HepG2 (cell line): Measurements from ENCODE around the gene TJAP1. TPM values are rescaled to one million over a fixed set of nuclear protein-coding genes. Genes with fewer than 3 reads are reported as not detected.

Experiments
- ATAC-seq: fragments of 200-7000 bp; cut with Tn5 transposase; 3 replicates; pipeline ENCODE4 v1.9.1; 2020; ENCODE audit warnings: mild to moderate bottlenecking, moderate library complexity
- BruUV-seq: library from RNA; stranded (reverse); fragments of 400-500 nt; replicated peaks from 2 replicates; lab custom pipeline; 2021; lab: Mats Ljungman, UMichigan
- CTCF ChIA-PET: fragments of 300-600 bp; formaldehyde crosslinking; extraction: SDS; loops from one replicate; lab custom pipeline; 2021; ENCODE audit warnings: low total read pairs, inconsistent platforms, low intra/inter-chr PET ratio; lab: Yijun Ruan, JAX
- POLR2A ChIA-PET: fragments of 350-600 bp; sonication (Branson Sonifier 250); formaldehyde crosslinking; loops from one replicate; lab custom pipeline; 2020; ENCODE audit warnings: antibody characterized with exemption, inconsistent platforms; lab: Yijun Ruan, JAX
- DNase-seq: peaks from one replicate; pipeline ENCODE4 v3.0.0-alpha.2; 2015; ENCODE audit warnings: low spot score
- FAIRE-seq: peaks from 3 replicates; lab custom pipeline; 2011; peaks lifted over from hg19 to GRCh38; lab: Jason Lieb, UNC
- H2AFZ ChIP-seq: one replicate; pipeline ENCODE4 v1.6.1; 2011; ENCODE audit warnings: low read length, inconsistent platforms
- H3K27ac ChIP-seq: fragments of 300-600 bp; 3 replicates; pipeline ENCODE4 v1.8.0; 2011; ENCODE audit warnings: mixed run types, mild to moderate bottlenecking, mixed read lengths, low read length, inconsistent platforms; ENCODE audit not compliant: insufficient read depth; ENCODE audit errors: extremely low read length
- H3K27me3 ChIP-seq, 2 experiments: fragments of 200-600 bp in 1 of 2; 2 replicates in 1 of 2; 3 replicates in 1 of 2; pipeline versions ENCODE4 v1.6.0 to v1.8.0; 2011; ENCODE audit warnings: low read length in 2 of 2, mild to moderate bottlenecking in 2 of 2, moderate library complexity in 2 of 2, inconsistent platforms in 1 of 2; ENCODE audit not compliant: insufficient read depth in 2 of 2, control insufficient read depth in 1 of 2
- H3K36me3 ChIP-seq, 2 experiments: fragments of 200-600 bp in 1 of 2; replicated peaks in 1 of 2; 2 replicates in 1 of 2; 3 replicates in 1 of 2; pipeline versions ENCODE4 v1.5.1 to v1.8.0; 2011; ENCODE audit warnings: low read length in 2 of 2, inconsistent platforms in 1 of 2; ENCODE audit not compliant: insufficient read depth in 2 of 2, control insufficient read depth in 1 of 2
- H3K4me1 ChIP-seq: 2 replicates; pipeline ENCODE4 v1.5.1; 2012; ENCODE audit warnings: low read length, inconsistent platforms; ENCODE audit not compliant: insufficient read depth
- H3K4me2 ChIP-seq: 2 replicates; pipeline ENCODE4 v1.6.0; 2011; ENCODE audit warnings: low read depth, low read length, inconsistent platforms
- H3K4me3 ChIP-seq, 3 experiments: fragments of 200-600 bp in 1 of 3; sonication (generic), shearing (Covaris generic) in 1 of 3; replicated peaks in 1 of 3; 2 replicates each; pipeline ENCODE4 v1.5.1; 2011 to 2016; ENCODE audit warnings: low read length in 3 of 3, inconsistent platforms in 2 of 3, low read depth in 2 of 3, mild to moderate bottlenecking in 2 of 3, control low read depth in 1 of 3, mixed read lengths in 1 of 3; ENCODE audit not compliant: insufficient read depth in 1 of 3
- H3K79me2 ChIP-seq: one replicate; pipeline ENCODE4 v1.6.1; 2011; ENCODE audit warnings: low read length, inconsistent platforms; ENCODE audit not compliant: insufficient read depth
- H3K9ac ChIP-seq: 2 replicates; pipeline ENCODE4 v1.6.0; 2011; ENCODE audit warnings: mild to moderate bottlenecking, low read depth, low read length, inconsistent platforms; ENCODE audit not compliant: insufficient read depth
- H3K9me3 ChIP-seq: 2 replicates; pipeline ENCODE4 v1.5.1; 2012; ENCODE audit warnings: mild to moderate bottlenecking, low read length
- H4K20me1 ChIP-seq: 2 replicates; pipeline ENCODE4 v1.6.0; 2011; ENCODE audit warnings: inconsistent platforms, mild to moderate bottlenecking, low read length, moderate library complexity; ENCODE audit not compliant: insufficient read depth
- HDAC6 ChIP-seq: fragments of 200-600 bp; sonication (generic); IDR thresholded peaks from 2 replicates; pipeline ENCODE4 v1.7.0; 2017; ENCODE audit warnings: mild to moderate bottlenecking, antibody characterized with exemption, low read length, low read depth
- IRF9 ChIP-seq: sonication (generic); formaldehyde crosslinking; IDR thresholded peaks from 2 replicates; pipeline ENCODE4 v1.8.0; 2022; ENCODE audit warnings: missing genetic modification reagents, mild to moderate bottlenecking, borderline replicate concordance
- ISX ChIP-seq: sonication (generic); formaldehyde crosslinking; conservative IDR thresholded peaks from 2 replicates; pipeline ENCODE4 v1.5.0; 2020; ENCODE audit warnings: missing genetic modification reagents
- MIXL1 ChIP-seq: IDR thresholded peaks from 2 replicates; pipeline ENCODE4 v1.6.1; 2016
- NCOR1 ChIP-seq: fragments of 200-600 bp; sonication (generic); IDR thresholded peaks from 2 replicates; pipeline ENCODE4 v1.7.0; 2017; ENCODE audit warnings: antibody characterized with exemption, low read length, borderline replicate concordance
- PREB ChIP-seq: sonication (generic); formaldehyde crosslinking; IDR thresholded peaks from 2 replicates; pipeline ENCODE4 v1.4.0; 2020; ENCODE audit warnings: missing genetic modification reagents
- PRPF4 ChIP-seq: fragments of 200-400 bp; formaldehyde crosslinking; IDR thresholded peaks from 2 replicates; pipeline ENCODE4 v1.6.1; 2016; ENCODE audit warnings: low read length, low read depth; ENCODE audit not compliant: poor library complexity, severe bottlenecking
- REST ChIP-seq, 2 experiments: IDR thresholded peaks; 2 replicates each; pipeline ENCODE4 v1.6.1; 2011 to 2012; ENCODE audit warnings: low read length in 2 of 2, borderline replicate concordance in 1 of 2, low read depth in 1 of 2, mild to moderate bottlenecking in 1 of 2, moderate library complexity in 1 of 2
- RFXANK ChIP-seq: IDR thresholded peaks from 2 replicates; pipeline ENCODE4 v1.6.1; 2016
- RFXAP ChIP-seq: sonication (generic); formaldehyde crosslinking; IDR thresholded peaks from 2 replicates; pipeline ENCODE4 v1.4.0; 2020; ENCODE audit warnings: missing genetic modification reagents, borderline replicate concordance
- TFAP4 ChIP-seq: sonication (generic); IDR thresholded peaks from 2 replicates; pipeline ENCODE4 v1.6.1; 2016; ENCODE audit warnings: low read depth, borderline replicate concordance
- WIZ ChIP-seq: sonication (generic); formaldehyde crosslinking; IDR thresholded peaks from 2 replicates; pipeline ENCODE4 v1.5.1; 2020; ENCODE audit warnings: mild to moderate bottlenecking, missing genetic modification reagents
- ZNF431 ChIP-seq: sonication (generic); formaldehyde crosslinking; IDR thresholded peaks from 2 replicates; pipeline ENCODE4 v1.9.0; 2022; ENCODE audit warnings: missing genetic modification reagents, low read depth, mild to moderate bottlenecking, borderline replicate concordance
- ZNF547 ChIP-seq: sonication (generic); formaldehyde crosslinking; IDR thresholded peaks from 2 replicates; pipeline ENCODE4 v1.5.1; 2020; ENCODE audit warnings: mild to moderate bottlenecking, missing genetic modification reagents
- ZNF562 ChIP-seq: sonication (generic); formaldehyde crosslinking; IDR thresholded peaks from 2 replicates; pipeline ENCODE4 v1.8.0; 2022; ENCODE audit warnings: missing genetic modification reagents, borderline replicate concordance
- ZNF572 ChIP-seq: sonication (generic); formaldehyde crosslinking; IDR thresholded peaks from 2 replicates; pipeline ENCODE4 v1.5.1; 2020; ENCODE audit warnings: mild to moderate bottlenecking, missing genetic modification reagents
- ZNF724P ChIP-seq: sonication (generic); formaldehyde crosslinking; IDR thresholded peaks from 2 replicates; pipeline ENCODE4 v1.8.0; 2022; ENCODE audit warnings: missing genetic modification reagents, borderline replicate concordance
- ZNF747 ChIP-seq: sonication (generic); formaldehyde crosslinking; IDR thresholded peaks from 2 replicates; pipeline ENCODE4 v1.8.1; 2023; ENCODE audit warnings: missing genetic modification reagents, mild to moderate bottlenecking, borderline replicate concordance
- WGBS: methylation state at CpG from one replicate; pipeline ENCODE4 v1.1.6; 2017; ENCODE audit warnings: low lambda C conversion rate; 5-methylcytosine and 5-hydroxymethylcytosine counted together
- in situ Hi-C: cut with HindIII; loops from 2 replicates; pipeline ENCODE4 v1.10.0; 2017; ENCODE audit warnings: low pct_unique_long_range_greater_than_20kb; ENCODE audit not compliant: extremely low pct_ligation_motif_present
- intact Hi-C: fragments of 100-400 bp; cut with micrococcal nuclease; formaldehyde crosslinking; loops from one replicate; pipeline ENCODE4 v1.10.0; 2022; ENCODE audit not compliant: unreplicated experiment
- polyA plus RNA-seq, 8 experiments: library from polyadenylated mRNA; depleted of rRNA in 3 of 8; stranded (reverse) in 7 of 8; unstranded in 1 of 8; fragments of >200 nt; fragmentation: Illumina TruSeq in 4 of 8; extraction: Trizol in 4 of 8; gene quantifications; 2 replicates each; pipeline versions ENCODE4 v1.2.1 to v1.2.3, GENCODE V29; 2011 to 2016; ENCODE audit warnings: low read depth in 4 of 8, missing spikeins in 1 of 8, mixed read lengths in 1 of 8; ENCODE audit not compliant: insufficient read depth in 1 of 8
- total RNA-seq, 5 experiments: library from RNA; depleted of rRNA; stranded (reverse); fragments of >200 nt; fragmentation: Illumina TruSeq; extraction: Trizol; gene quantifications; 2 replicates each; pipeline ENCODE4 v1.2.3, GENCODE V29; 2016; ENCODE audit warnings: low read depth in 1 of 5

Gene TJAP1
- total and polyA plus RNA-seq, 2 of the 13 experiments (the other 11 are each of a cell fraction or from before 2014, with no cell fraction given), result 15.7 to 41.6 TPM

- no peak overlapping the region for H2AFZ ChIP-seq
- no peaks in the 10 kb centered on the region for H4K20me1 ChIP-seq
- DNase-seq (no peak), ATAC-seq (peak; percentile 72; the same call in 1 of the 3 replicates), FAIRE-seq (no peak)
- CTCF ChIA-PET, result no interaction called here
- WGBS, result 4% methylated on average over 11 of the region's 12 CpGs
- peak overlapping the region; percentile 74 for H3K27ac ChIP-seq
- no peaks in the 10 kb centered on the region for H3K9me3 ChIP-seq
- no TSS peak for BruUV-seq
- peaks cover 34% of the 10 kb centered on the region for H3K4me1 ChIP-seq
- H3K4me3 ChIP-seq, result peak overlapping the region; percentile 84 to 93 (median 91)
- H3K36me3 ChIP-seq, result peaks cover 0 to 10% of the 10 kb centered on the region in 2 experiments; a peak in 2 of 5 replicates
- peak overlapping the region; percentile 86 for H3K9ac ChIP-seq
- POLR2A ChIA-PET, result interaction anchor here (0.9 to 3.4 kb wide), 9 partner anchors 9 to 201 kb away, joined by 3 to 63 read pairs (median 7); partner anchors contain the start of genes GTPBP2, POLR1C, YIPF3 and ZNF318
- H3K4me2 ChIP-seq, result peak overlapping the region; percentile 93
- intact Hi-C loops (loop anchor here (10.0 kb wide), 1 partner anchor 163 kb away; no protein-coding TSS in a partner anchor), in situ Hi-C loops (no loop called here)
- no peaks in the 10 kb centered on the region; a peak in 1 of 5 replicates for H3K27me3 ChIP-seq
- H3K79me2 ChIP-seq, result peaks cover 14% of the 10 kb centered on the region
- 0 out of 2 replicates have a peak, but pooled peaks have one; percentile 11 for TF ChIP-seq ZNF572 (CRISPR knock-in tag)
- TF ChIP-seq ISX (CRISPR knock-in tag), result no peak
- TF ChIP-seq PREB, result no peak
- no peak for TF ChIP-seq TFAP4
- no peak for TF ChIP-seq HDAC6
- no peak for TF ChIP-seq REST (IDR thresholded peaks at IDR 0.05; ENCODE audit: borderline replicate concordance in 1 of 2, low read depth in 1 of 2, low read length in 2 of 2)
- TF ChIP-seq MIXL1, result no peak
- TF ChIP-seq IRF9 (CRISPR knock-in tag), result 0 out of 2 replicates have a peak, but pooled peaks have one; percentile 5
- no peak for TF ChIP-seq PRPF4
- TF ChIP-seq ZNF724P (CRISPR knock-in tag), result 0 out of 2 replicates have a peak, but pooled peaks have one; percentile 15
- TF ChIP-seq ZNF562 (CRISPR knock-in tag), result no peak
- no peak for TF ChIP-seq WIZ
- no peak for TF ChIP-seq NCOR1
- TF ChIP-seq RFXAP (CRISPR knock-in tag), result no peak
- TF ChIP-seq ZNF547 (CRISPR knock-in tag), result no peak
- TF ChIP-seq ZNF747 (CRISPR knock-in tag), result no peak
- no peak for TF ChIP-seq RFXANK (CRISPR knock-in tag)
- no peak for TF ChIP-seq ZNF431 (CRISPR knock-in tag)
These were observed 49.2 kb upstream of the TJAP1 start for GRCh38 chr6:43428112-43428570.
